Keratinocyte (primary cell): Measurements from ENCODE around the gene LRRC46. TPM values are rescaled to one million over a fixed set of nuclear protein-coding genes. Genes with fewer than 3 reads are reported as not detected.

Source experiments
- DNase-seq: peaks from one replicate; pipeline ENCODE4 v3.0.0-alpha.2; 2011; ENCODE audit warnings: low read depth, missing footprints, low spot score
- FAIRE-seq: peaks from 2 replicates; lab custom pipeline; 2011; peaks lifted over from hg19 to GRCh38; lab: Jason Lieb, UNC
- H2AFZ ChIP-seq: 2 replicates; pipeline ENCODE4 v1.6.0; 2012; ENCODE audit warnings: low read length, control low read depth, inconsistent platforms; ENCODE audit not compliant: control insufficient read depth
- H3K27ac ChIP-seq: 2 replicates; pipeline ENCODE4 v1.5.1; 2011; ENCODE audit warnings: low read length; ENCODE audit not compliant: control insufficient read depth, insufficient read depth
- H3K27me3 ChIP-seq: 3 replicates; pipeline ENCODE4 v1.6.0; 2011; ENCODE audit warnings: low read length; ENCODE audit not compliant: control insufficient read depth, insufficient read depth; ENCODE audit errors: extremely low read depth
- H3K36me3 ChIP-seq, 2 experiments: 2 replicates in 1 of 2; 3 replicates in 1 of 2; pipeline ENCODE4 v1.5.1; 2011; ENCODE audit warnings: low read length in 2 of 2, mild to moderate bottlenecking in 1 of 2; ENCODE audit not compliant: control insufficient read depth in 2 of 2, insufficient read depth in 2 of 2; ENCODE audit errors: extremely low read depth in 1 of 2
- H3K4me1 ChIP-seq: 3 replicates; pipeline ENCODE4 v1.5.1; 2011; ENCODE audit warnings: low read length; ENCODE audit not compliant: control insufficient read depth, insufficient read depth; ENCODE audit errors: extremely low read depth
- H3K4me2 ChIP-seq: 3 replicates; pipeline ENCODE4 v1.6.0; 2011; ENCODE audit warnings: low read depth, low read length; ENCODE audit not compliant: control insufficient read depth, insufficient read depth; ENCODE audit errors: extremely low read depth
- H3K4me3 ChIP-seq, 3 experiments: fragments of 200-600 bp in 1 of 3; sonication (generic) in 1 of 3; 2 replicates in 2 of 3; 3 replicates in 1 of 3; pipeline ENCODE4 v1.5.1; 2011 to 2016; ENCODE audit warnings: low read length in 3 of 3, mild to moderate bottlenecking in 3 of 3, control low read depth in 2 of 3, inconsistent platforms in 1 of 3, low read depth in 1 of 3, mixed read lengths in 1 of 3, mixed run types in 1 of 3, moderate library complexity in 1 of 3; ENCODE audit not compliant: control insufficient read depth in 2 of 3, insufficient read depth in 2 of 3; ENCODE audit errors: extremely low read depth in 1 of 3
- H3K79me2 ChIP-seq: 2 replicates; pipeline ENCODE4 v1.6.0; 2012; ENCODE audit warnings: low read length; ENCODE audit not compliant: control insufficient read depth, insufficient read depth
- H3K9ac ChIP-seq: 3 replicates; pipeline ENCODE4 v1.6.0; 2011; ENCODE audit warnings: low read length; ENCODE audit not compliant: control insufficient read depth, insufficient read depth; ENCODE audit errors: extremely low read depth
- H3K9me1 ChIP-seq: 3 replicates; pipeline ENCODE4 v1.6.0; 2011; ENCODE audit warnings: low read length; ENCODE audit not compliant: control insufficient read depth, insufficient read depth; ENCODE audit errors: extremely low read depth
- H3K9me3 ChIP-seq: 2 replicates; pipeline ENCODE4 v1.5.1; 2012; ENCODE audit warnings: low read depth, low read length; ENCODE audit not compliant: control insufficient read depth
- H4K20me1 ChIP-seq: 3 replicates; pipeline ENCODE4 v1.6.0; 2011; ENCODE audit warnings: low read length; ENCODE audit not compliant: control insufficient read depth, insufficient read depth; ENCODE audit errors: extremely low read depth
- EZH2 ChIP-seq: IDR thresholded peaks from one replicate; pipeline ENCODE4 v1.6.1; 2012; ENCODE audit warnings: inconsistent platforms, mild to moderate bottlenecking, low read length, moderate library complexity
- dilution Hi-C: fragments of 300-500 bp; cut with MboI; formaldehyde crosslinking; loops from one replicate; pipeline ENCODE4 v1.7.0; 2020; ENCODE audit warnings: low sequenced_read_pairs; ENCODE audit not compliant: extremely low pct_ligation_motif_present
- polyA plus RNA-seq, 5 experiments: library from polyadenylated mRNA; depleted of rRNA in 3 of 5; stranded (reverse) in 3 of 5; stranded (forward) in 1 of 5; unstranded in 1 of 5; fragments of >200 nt; gene quantifications; 1 replicate in 1 of 5; 2 replicates in 3 of 5; 3 replicates in 1 of 5; pipeline versions ENCODE4 v1.2.1 to v1.2.3, GENCODE V29; 2011 to 2012; ENCODE audit warnings: missing spikeins in 2 of 5, low read depth in 1 of 5, low replicate concordance in 1 of 5
- TF ChIP-seq, protein P1 (sequence below), 3 experiments: IDR thresholded peaks in 1 of 3; conservative IDR thresholded peaks in 1 of 3; optimal IDR thresholded peaks in 1 of 3; 2 replicates in 2 of 3; 3 replicates in 1 of 3; pipeline versions ENCODE3 to v1.5.1; 2011; ENCODE audit warnings: low read length in 3 of 3, mild to moderate bottlenecking in 3 of 3, moderate library complexity in 2 of 3, control low read depth in 1 of 3, inconsistent platforms in 1 of 3; ENCODE audit not compliant: insufficient read depth in 2 of 3; ENCODE audit errors: extremely low read depth in 1 of 3

The LRRC46 gene
- polyA plus RNA-seq, 1 donor (not counting 4 experiments of a cell fraction or from before 2014, with no cell fraction given), result 0.43 TPM

DNA sequence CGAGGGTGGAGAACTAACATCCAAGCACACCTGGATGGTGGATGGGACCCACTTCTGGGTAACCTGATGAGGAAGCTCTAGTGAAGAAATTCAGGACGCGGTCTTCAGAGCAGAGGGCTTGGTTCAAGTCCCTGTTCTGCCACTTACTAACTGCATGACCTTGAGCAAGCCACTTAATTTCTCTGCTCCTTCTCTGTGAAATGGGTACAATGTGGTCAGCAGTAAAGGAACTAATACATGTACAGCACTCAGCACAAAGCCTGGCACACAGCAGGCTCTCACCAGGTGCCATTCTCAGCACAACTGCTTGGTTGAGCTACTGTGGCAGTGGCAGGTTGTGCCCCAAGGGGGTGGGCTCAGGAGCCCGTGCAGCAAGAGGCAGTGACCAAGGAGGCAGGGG is 8.0 kb upstream of the LRRC46 start:
- no peak for FAIRE-seq
- Histone ChIP-seq H4K20me1 (no peaks in the 10 kb centered on the region), H3K36me3 (peaks cover 21 to 25% of the 10 kb centered on the region in 2 experiments), H3K27me3 (no peaks in the 10 kb centered on the region), H3K27ac (no peak overlapping the region), H3K79me2 (peaks cover 3% of the 10 kb centered on the region), H3K9me1 (no peaks in the 10 kb centered on the region), H3K4me1 (peaks cover 15% of the 10 kb centered on the region), H3K4me3 (no peak overlapping the region), H3K9ac (no peak overlapping the region), H2AFZ (no peak overlapping the region), H3K9me3 (no peaks in the 10 kb centered on the region), H3K4me2 (no peak overlapping the region)
- dilution Hi-C loops, result no loop called here
- no peak for DNase-seq
- no peak for TF ChIP-seq EZH2
- TF ChIP-seq, protein P1, sequence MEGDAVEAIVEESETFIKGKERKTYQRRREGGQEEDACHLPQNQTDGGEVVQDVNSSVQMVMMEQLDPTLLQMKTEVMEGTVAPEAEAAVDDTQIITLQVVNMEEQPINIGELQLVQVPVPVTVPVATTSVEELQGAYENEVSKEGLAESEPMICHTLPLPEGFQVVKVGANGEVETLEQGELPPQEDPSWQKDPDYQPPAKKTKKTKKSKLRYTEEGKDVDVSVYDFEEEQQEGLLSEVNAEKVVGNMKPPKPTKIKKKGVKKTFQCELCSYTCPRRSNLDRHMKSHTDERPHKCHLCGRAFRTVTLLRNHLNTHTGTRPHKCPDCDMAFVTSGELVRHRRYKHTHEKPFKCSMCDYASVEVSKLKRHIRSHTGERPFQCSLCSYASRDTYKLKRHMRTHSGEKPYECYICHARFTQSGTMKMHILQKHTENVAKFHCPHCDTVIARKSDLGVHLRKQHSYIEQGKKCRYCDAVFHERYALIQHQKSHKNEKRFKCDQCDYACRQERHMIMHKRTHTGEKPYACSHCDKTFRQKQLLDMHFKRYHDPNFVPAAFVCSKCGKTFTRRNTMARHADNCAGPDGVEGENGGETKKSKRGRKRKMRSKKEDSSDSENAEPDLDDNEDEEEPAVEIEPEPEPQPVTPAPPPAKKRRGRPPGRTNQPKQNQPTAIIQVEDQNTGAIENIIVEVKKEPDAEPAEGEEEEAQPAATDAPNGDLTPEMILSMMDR (optimal IDR thresholded peaks at IDR 0.05 in 1 of 3, IDR thresholded peaks at IDR 0.05 in 1 of 3, conservative IDR thresholded peaks at IDR 0.05 in 1 of 3; ENCODE audit: extremely low read depth in 1 of 3, insufficient read depth in 2 of 3, low read length in 3 of 3), result no peak

DNA sequence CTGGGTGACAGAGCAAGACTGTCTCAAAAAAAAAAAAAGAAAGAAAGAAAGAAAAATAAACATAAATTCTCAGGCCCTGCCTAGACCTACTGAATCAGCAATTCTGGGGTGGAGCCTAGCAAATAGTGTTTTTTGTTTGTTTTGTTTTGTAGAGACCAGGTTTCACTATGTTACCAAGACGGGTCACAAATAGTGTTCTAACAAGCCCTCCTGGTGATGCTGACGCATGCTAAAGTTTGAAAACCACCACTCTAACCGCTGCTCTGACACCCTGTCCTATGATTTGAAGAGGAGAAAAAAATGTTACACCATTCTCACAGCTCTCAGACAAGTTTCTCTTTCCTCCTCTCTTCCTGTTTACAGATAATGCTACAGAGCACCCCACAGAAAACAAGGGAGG is 1.6 kb upstream of the LRRC46 start:
- H3K36me3 ChIP-seq, result peaks cover 15 to 17% of the 10 kb centered on the region in 2 experiments
- DNase-seq (no peak), FAIRE-seq (no peak)
- H3K9me1 ChIP-seq, result peaks cover 3% of the 10 kb centered on the region
- H3K4me2 ChIP-seq, result peak overlapping the region; percentile 99
- no peak overlapping the region for H2AFZ ChIP-seq
- H4K20me1 ChIP-seq, result no peaks in the 10 kb centered on the region
- no peak overlapping the region for H3K9ac ChIP-seq
- H3K27ac ChIP-seq, result no peak overlapping the region
- dilution Hi-C loops, result no loop called here
- no peak for TF ChIP-seq EZH2
- TF ChIP-seq, protein P1 (optimal IDR thresholded peaks at IDR 0.05 in 1 of 3, IDR thresholded peaks at IDR 0.05 in 1 of 3, conservative IDR thresholded peaks at IDR 0.05 in 1 of 3; ENCODE audit: extremely low read depth in 1 of 3, insufficient read depth in 2 of 3, low read length in 3 of 3), result no peak
- H3K27me3 ChIP-seq, result no peaks in the 10 kb centered on the region
- no peaks in the 10 kb centered on the region for H3K9me3 ChIP-seq
- no peak overlapping the region for H3K4me3 ChIP-seq
- peaks cover 18% of the 10 kb centered on the region for H3K4me1 ChIP-seq
- peaks cover 26% of the 10 kb centered on the region for H3K79me2 ChIP-seq
